ENCODE results near the gene MAPKBP1.

The MAPKBP1 gene

GRCh38 chr15:41873711-41874110 is 99.4 kb downstream of the MAPKBP1 start:
- no peak for DNase-seq

GRCh38 chr15:41874736-41875135 is 100.5 kb downstream of the MAPKBP1 start:
- DNase-seq: no peak

- no peak for DNase-seq
Observed at GRCh38 chr15:41876007-41876406, 101.7 kb downstream of the MAPKBP1 start.

GRCh38 chr15:41876689-41877088 is 102.4 kb downstream of the MAPKBP1 start:
- no peak for DNase-seq
